OCI-LY3 (cell line): ENCODE results near the gene HSD17B2.
A peak's percentile ranks its signal among the peaks of the same experiment; 100 is the strongest.

ENCODE experiments used
- H2AFZ ChIP-seq: fragments of 200-600, 300-600 bp; shearing (Covaris generic); 2 replicates; pipeline ENCODE4 v1.6.0; 2014; ENCODE audit warnings: antibody characterized with exemption, low read depth, low read length
- H3K27ac ChIP-seq: fragments of 200-600, 300-600 bp; sonication (generic); 2 replicates; pipeline ENCODE4 v1.5.1; 2014; ENCODE audit warnings: mild to moderate bottlenecking, low read length, moderate library complexity, mixed read lengths
- H3K27me3 ChIP-seq: fragments of 200-600, 300-600 bp; sonication (generic); 2 replicates; pipeline ENCODE4 v1.6.1; 2014; ENCODE audit warnings: low read depth, low read length, mixed read lengths
- H3K36me3 ChIP-seq: fragments of 200-600, 300-600 bp; sonication (generic); replicated peaks from 2 replicates; pipeline ENCODE3; 2014; ENCODE audit warnings: low read depth, low read length, mixed read lengths
- H3K4me1 ChIP-seq: fragments of 300-600, 200-600 bp; sonication (generic); 2 replicates; pipeline ENCODE4 v1.6.1; 2014; ENCODE audit warnings: low read length, mixed read lengths
- H3K4me2 ChIP-seq: fragments of 200-600, 300-600 bp; sonication (generic); 2 replicates; pipeline ENCODE4 v1.6.1; 2014; ENCODE audit warnings: low read length, mixed read lengths
- H3K4me3 ChIP-seq: fragments of 300-600, 200-600 bp; sonication (generic); 2 replicates; pipeline ENCODE4 v1.5.1; 2014; ENCODE audit warnings: antibody characterized with exemption, mild to moderate bottlenecking, low read length, moderate library complexity
- H3K79me2 ChIP-seq: fragments of 300-600, 200-600 bp; shearing (Covaris generic); 2 replicates; pipeline ENCODE4 v1.6.1; 2014; ENCODE audit warnings: mild to moderate bottlenecking, low read length, mixed read lengths
- H3K9ac ChIP-seq: fragments of 300-600, 200-600 bp; shearing (Covaris generic); 2 replicates; pipeline ENCODE4 v1.6.0; 2014; ENCODE audit warnings: mild to moderate bottlenecking, low read length, moderate library complexity
- H3K9me3 ChIP-seq: fragments of 200-600, 300-600 bp; shearing (Covaris generic); 2 replicates; pipeline ENCODE4 v1.6.1; 2014; ENCODE audit warnings: low read length, mixed read lengths; ENCODE audit not compliant: insufficient read depth
- H4K20me1 ChIP-seq: fragments of 200-600, 300-600 bp; sonication (generic); 2 replicates; pipeline ENCODE4 v1.6.1; 2016; ENCODE audit warnings: low read length, mixed read lengths; ENCODE audit not compliant: insufficient read depth
- CTCF ChIP-seq: fragments of 200-600, 300-600 bp; sonication (generic); IDR thresholded peaks from 2 replicates; pipeline ENCODE4 v1.5.1; 2014; ENCODE audit warnings: antibody characterized with exemption, low read length, low read depth
- EZH2phosphoT487 ChIP-seq: fragments of 200-600 bp; shearing (Covaris generic); IDR thresholded peaks from 2 replicates; pipeline ENCODE4 v1.6.1; 2018; ENCODE audit warnings: antibody characterized with exemption, mixed run types, low read depth

HSD17B2 gene

GRCh38 chr16:82061861-82062525 is 26.9 kb downstream of the HSD17B2 start:
- no peak overlapping the region for H3K9ac ChIP-seq
- no peak overlapping the region for H2AFZ ChIP-seq
- no peak overlapping the region for H3K27ac ChIP-seq
- H3K27me3 ChIP-seq: peaks cover 51% of the 10 kb centered on the region
- no peaks in the 10 kb centered on the region for H3K79me2 ChIP-seq
- no peak overlapping the region for H3K4me3 ChIP-seq
- H3K36me3 ChIP-seq: no peaks in the 10 kb centered on the region
- H3K9me3 ChIP-seq: no peaks in the 10 kb centered on the region
- H3K4me1 ChIP-seq: no peaks in the 10 kb centered on the region
- no peak for TF ChIP-seq EZH2phosphoT487
- peak; percentile 75 for TF ChIP-seq CTCF
- H3K4me2 ChIP-seq: no peak overlapping the region
- H4K20me1 ChIP-seq: no peaks in the 10 kb centered on the region

GRCh38 chr16:82062645-82063058 is 27.6 kb downstream of the HSD17B2 start:
- H3K4me3 ChIP-seq: no peak overlapping the region
- no peaks in the 10 kb centered on the region for H4K20me1 ChIP-seq
- no peak overlapping the region for H3K4me2 ChIP-seq

GRCh38 chr16:82063456-82064082 is 28.5 kb downstream of the HSD17B2 start:
- H3K36me3 ChIP-seq: no peaks in the 10 kb centered on the region
- peaks cover 58% of the 10 kb centered on the region for H3K27me3 ChIP-seq
- no peak overlapping the region for H3K4me3 ChIP-seq
- H2AFZ ChIP-seq: no peak overlapping the region
- no peaks in the 10 kb centered on the region for H3K9me3 ChIP-seq
- no peaks in the 10 kb centered on the region for H3K79me2 ChIP-seq
- H3K9ac ChIP-seq: no peak overlapping the region
- H3K4me2 ChIP-seq: no peak overlapping the region
- H4K20me1 ChIP-seq: no peaks in the 10 kb centered on the region
- no peak overlapping the region for H3K27ac ChIP-seq
- TF ChIP-seq EZH2phosphoT487 (no peak), CTCF (no peak)
- H3K4me1 ChIP-seq: no peaks in the 10 kb centered on the region

More at GRCh38 chr16:82062645-82063058, 27.6 kb downstream of the HSD17B2 start:
- Histone ChIP-seq H3K9ac (no peak overlapping the region), H3K27ac (no peak overlapping the region), H3K79me2 (no peaks in the 10 kb centered on the region), H3K27me3 (peaks cover 58% of the 10 kb centered on the region), H2AFZ (no peak overlapping the region), H3K4me1 (no peaks in the 10 kb centered on the region), H3K36me3 (no peaks in the 10 kb centered on the region), H3K9me3 (no peaks in the 10 kb centered on the region)
- TF ChIP-seq EZH2phosphoT487 (no peak), CTCF (no peak)

GRCh38 chr16:82067042-82067803 is 32.2 kb downstream of the HSD17B2 start:
- Histone ChIP-seq H3K9ac (no peak overlapping the region), H4K20me1 (no peaks in the 10 kb centered on the region), H2AFZ (no peak overlapping the region), H3K27ac (no peak overlapping the region), H3K4me1 (no peaks in the 10 kb centered on the region), H3K79me2 (no peaks in the 10 kb centered on the region), H3K4me2 (no peak overlapping the region), H3K4me3 (no peak overlapping the region), H3K27me3 (peaks cover 44% of the 10 kb centered on the region), H3K9me3 (no peaks in the 10 kb centered on the region), H3K36me3 (no peaks in the 10 kb centered on the region)
- TF ChIP-seq EZH2phosphoT487: no peak
- no peak for TF ChIP-seq CTCF
